Measurements from ENCODE around the gene PALD1. TPM values are rescaled to one million over a fixed set of nuclear protein-coding genes. Genes with fewer than 3 reads are reported as not detected.
A peak's percentile ranks its signal among the peaks of the same experiment; 100 is the strongest.
"Not testable (repeated sequence)": the region's sequence is repeated elsewhere in the genome, so short reads cannot be mapped to it uniquely, and the experiment has no call there.

Gene PALD1
- total RNA-seq, 1 donor, result 4.8 TPM

GRCh38 chr10:70599791-70600190 is 121.2 kb downstream of the PALD1 start:
- no peak for DNase-seq (ENCODE audit: low read depth in 2 of 3, low spot score in 2 of 3)

GRCh38 chr10:70600512-70601395 is 122.2 kb downstream of the PALD1 start:
- no peak for DNase-seq (ENCODE audit: low read depth in 2 of 3, low spot score in 2 of 3)

GRCh38 chr10:70601746-70602145 is 123.2 kb downstream of the PALD1 start:
- no peak for DNase-seq (ENCODE audit: low read depth in 2 of 3, low spot score in 2 of 3)

GRCh38 chr10:70602665-70603448 is 124.3 kb downstream of the PALD1 start, which contains the start of gene PRF1:
Gene PRF1 (minus strand): TSS chr10:70602741. CDS start chr10:70600902, 1,839 bp downstream.
- peak in 1 of 3 donors; percentile 40 for DNase-seq (ENCODE audit: low read depth in 2 of 3, low spot score in 2 of 3)

- no peak for DNase-seq (ENCODE audit: low read depth in 2 of 3, low spot score in 2 of 3)
Observed at GRCh38 chr10:70603449-70603801, 124.9 kb downstream of the PALD1 start.

GRCh38 chr10:70604106-70604505 is 125.5 kb downstream of the PALD1 start:
- DNase-seq (ENCODE audit: low read depth in 2 of 3, low spot score in 2 of 3), result no peak

- DNase-seq (ENCODE audit: low read depth in 2 of 3, low spot score in 2 of 3), result no peak
Observed at GRCh38 chr10:70605161-70605560, 126.6 kb downstream of the PALD1 start.

- DNase-seq (ENCODE audit: low read depth in 2 of 3, low spot score in 2 of 3), result no peak
Observed at GRCh38 chr10:70607936-70608335, 129.4 kb downstream of the PALD1 start.

- no peak for DNase-seq (ENCODE audit: low read depth in 2 of 3, low spot score in 2 of 3)
Observed at GRCh38 chr10:70613941-70614340, 135.4 kb downstream of the PALD1 start.

- not testable (repeated sequence) for DNase-seq (ENCODE audit: low read depth in 2 of 3, low spot score in 2 of 3)
Observed at GRCh38 chr10:70614364-70614763, 135.8 kb downstream of the PALD1 start.

- no peak for DNase-seq (ENCODE audit: low read depth in 2 of 3, low spot score in 2 of 3)
Observed at GRCh38 chr10:70615211-70615610, 136.6 kb downstream of the PALD1 start.

GRCh38 chr10:70615784-70616522 is 137.4 kb downstream of the PALD1 start:
- peak in 2 of 3 donors; percentile 36 to 52 for DNase-seq (ENCODE audit: low read depth in 2 of 3, low spot score in 2 of 3)

- DNase-seq (ENCODE audit: low read depth in 2 of 3, low spot score in 2 of 3), result no peak
Observed at GRCh38 chr10:70616761-70617160, 138.2 kb downstream of the PALD1 start.

Other genes with a start within 250 kb of the PALD1 start
- 57.4 TPM for gene PPA1, start 245.3 kb upstream of the PALD1 start, total RNA-seq
- under 0.01 TPM for gene NPFFR1, start 194.8 kb upstream of the PALD1 start, total RNA-seq
- gene LRRC20, start 96.1 kb upstream of the PALD1 start, total RNA-seq, result 10.8 TPM
- 14.0 TPM for gene EIF4EBP2, start 74.6 kb upstream of the PALD1 start, total RNA-seq
- gene NODAL, start 37.1 kb upstream of the PALD1 start, total RNA-seq, result not detected
- 0.81 TPM for gene PRF1, start 124.0 kb downstream of the PALD1 start, total RNA-seq
- gene ADAMTS14, start 193.7 kb downstream of the PALD1 start, total RNA-seq, result 3.0 TPM

Data from hematopoietic multipotent progenitor cell (in vitro differentiated cells).